ENCODE data around the gene SLC13A3. TPM values are rescaled to one million over a fixed set of nuclear protein-coding genes. Genes with fewer than 3 reads are reported as not detected.

Gene SLC13A3
- total RNA-seq, 2 donors from 2014 or later: 0.37 to 1.5 TPM

DNA sequence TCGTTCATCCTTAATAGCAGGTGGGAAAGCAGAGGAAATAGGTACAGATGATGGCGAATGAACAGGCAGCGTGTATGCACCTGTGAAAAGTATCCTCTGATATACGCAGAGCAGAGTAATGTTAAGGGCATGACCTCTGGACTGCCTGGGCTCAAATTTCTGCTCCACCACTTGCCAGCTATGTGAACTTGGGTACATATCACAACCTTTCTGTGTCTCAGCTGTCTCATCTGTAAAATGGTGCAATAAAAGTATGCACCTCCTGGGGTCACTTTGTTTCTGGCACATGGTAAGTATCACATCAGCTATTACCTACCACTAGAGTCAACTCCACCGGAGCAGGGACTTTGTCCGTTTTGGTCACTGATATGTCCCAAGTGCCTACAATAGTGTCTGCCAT, 103.3 kb downstream of the SLC13A3 start:
- TF ChIP-seq CTCF (IDR thresholded peaks at IDR 0.05): no peak
- Histone ChIP-seq H3K36me3 (no peaks in the 10 kb centered on the region), H3K4me3 (no peak overlapping the region), H3K27me3 (no peaks in the 10 kb centered on the region), H3K4me1 (no peaks in the 10 kb centered on the region), H3K27ac (no peak overlapping the region), H3K9me3 (no peaks in the 10 kb centered on the region)
- no peak for DNase-seq (ENCODE audit: low spot score)

DNA sequence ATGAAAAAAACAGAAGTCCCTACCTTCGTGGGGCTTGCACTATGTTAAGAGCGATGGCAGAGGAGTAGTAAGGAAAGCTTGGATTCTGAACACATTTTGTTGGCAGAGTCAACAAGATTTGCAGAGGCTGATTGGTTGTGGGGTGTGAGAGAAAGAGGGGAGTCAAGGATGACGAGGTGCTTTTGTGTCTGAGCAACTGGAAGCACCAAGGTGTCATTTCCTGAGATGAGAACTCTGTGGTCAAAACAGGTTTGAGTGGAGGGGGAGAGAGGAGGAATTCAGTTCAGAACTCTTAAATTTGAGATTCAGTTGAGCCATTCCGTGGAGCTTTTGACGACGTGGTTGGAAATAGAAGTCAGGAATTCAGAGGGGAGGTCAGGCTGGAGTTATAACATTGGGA, 104.3 kb downstream of the SLC13A3 start:
- H3K4me3 ChIP-seq: no peak overlapping the region
- H3K36me3 ChIP-seq: no peaks in the 10 kb centered on the region
- no peak for DNase-seq (ENCODE audit: low spot score)
- no peak for TF ChIP-seq CTCF (IDR thresholded peaks at IDR 0.05)
- H3K9me3 ChIP-seq: no peaks in the 10 kb centered on the region
- H3K27me3 ChIP-seq: no peaks in the 10 kb centered on the region
- H3K4me1 ChIP-seq: no peaks in the 10 kb centered on the region
- no peak overlapping the region for H3K27ac ChIP-seq

GRCh38 chr20:46546298-46546697, 105.0 kb downstream of the SLC13A3 start:
- no peaks in the 10 kb centered on the region for H3K27me3 ChIP-seq
- no peaks in the 10 kb centered on the region for H3K4me1 ChIP-seq
- no peak overlapping the region for H3K27ac ChIP-seq
- no peaks in the 10 kb centered on the region for H3K9me3 ChIP-seq
- no peak for TF ChIP-seq CTCF (IDR thresholded peaks at IDR 0.05)
- H3K36me3 ChIP-seq: no peaks in the 10 kb centered on the region
- H3K4me3 ChIP-seq: no peak overlapping the region
- DNase-seq (ENCODE audit: low spot score): no peak

DNA sequence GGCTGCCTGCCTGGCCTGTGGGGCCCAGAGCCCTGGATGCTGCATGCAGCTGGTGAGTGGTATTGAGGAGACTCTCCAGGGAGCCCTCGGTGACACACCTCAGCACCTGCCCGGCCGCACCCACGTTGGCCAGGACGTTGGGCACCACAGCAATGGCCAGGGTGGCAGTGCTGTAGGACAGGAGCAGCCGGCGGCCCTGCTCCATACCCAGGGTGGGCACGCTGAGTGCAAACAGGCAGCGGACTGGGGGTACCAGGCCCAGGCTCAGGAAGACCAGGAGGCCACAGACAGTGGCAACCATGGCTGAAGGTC, 105.5 kb downstream of the SLC13A3 start:
- TF ChIP-seq CTCF (IDR thresholded peaks at IDR 0.05): no peak
- Histone ChIP-seq H3K4me1 (no peaks in the 10 kb centered on the region), H3K27ac (no peak overlapping the region), H3K27me3 (no peaks in the 10 kb centered on the region), H3K4me3 (no peak overlapping the region), H3K36me3 (no peaks in the 10 kb centered on the region), H3K9me3 (no peaks in the 10 kb centered on the region)
- no peak for DNase-seq (ENCODE audit: low spot score)

- H3K27ac ChIP-seq: no peak overlapping the region
- H3K36me3 ChIP-seq: no peaks in the 10 kb centered on the region
- no peak overlapping the region for H3K4me3 ChIP-seq
- no peaks in the 10 kb centered on the region for H3K4me1 ChIP-seq
- TF ChIP-seq CTCF (IDR thresholded peaks at IDR 0.05): no peak
- H3K9me3 ChIP-seq: no peaks in the 10 kb centered on the region
- no peaks in the 10 kb centered on the region for H3K27me3 ChIP-seq
- no peak for DNase-seq (ENCODE audit: low spot score)
Observed at GRCh38 chr20:46545077-46545826, 106.0 kb downstream of the SLC13A3 start.

DNA sequence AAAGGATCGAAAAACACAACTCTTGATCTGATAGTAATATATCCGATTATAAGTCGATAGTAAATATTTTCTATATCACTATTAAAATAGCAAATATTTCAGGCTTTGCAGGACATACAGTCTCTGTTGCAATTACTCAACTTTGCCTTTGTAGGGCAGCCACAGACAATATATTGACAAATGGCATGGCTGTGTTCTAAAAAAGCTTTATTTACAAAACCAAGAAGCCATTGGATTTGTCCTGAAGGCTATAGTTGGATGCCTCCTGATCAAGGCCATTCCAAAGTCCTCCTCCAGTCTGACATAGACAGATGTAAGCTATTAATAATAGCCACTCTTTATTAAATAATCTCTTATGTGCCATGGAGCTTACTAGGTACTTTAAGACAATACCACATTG, 106.7 kb downstream of the SLC13A3 start:
- no peaks in the 10 kb centered on the region for H3K27me3 ChIP-seq
- DNase-seq (ENCODE audit: low spot score): no peak
- no peaks in the 10 kb centered on the region for H3K9me3 ChIP-seq
- H3K36me3 ChIP-seq: no peaks in the 10 kb centered on the region
- TF ChIP-seq CTCF (IDR thresholded peaks at IDR 0.05): no peak
- H3K4me1 ChIP-seq: no peaks in the 10 kb centered on the region
- no peak overlapping the region for H3K27ac ChIP-seq
- H3K4me3 ChIP-seq: no peak overlapping the region
